Measurements from ENCODE around the gene OR3A3.
"Not testable (repeated sequence)": the region's sequence is repeated elsewhere in the genome, so short reads cannot be mapped to it uniquely, and the experiment has no call there.

OR3A3 gene

DNA sequence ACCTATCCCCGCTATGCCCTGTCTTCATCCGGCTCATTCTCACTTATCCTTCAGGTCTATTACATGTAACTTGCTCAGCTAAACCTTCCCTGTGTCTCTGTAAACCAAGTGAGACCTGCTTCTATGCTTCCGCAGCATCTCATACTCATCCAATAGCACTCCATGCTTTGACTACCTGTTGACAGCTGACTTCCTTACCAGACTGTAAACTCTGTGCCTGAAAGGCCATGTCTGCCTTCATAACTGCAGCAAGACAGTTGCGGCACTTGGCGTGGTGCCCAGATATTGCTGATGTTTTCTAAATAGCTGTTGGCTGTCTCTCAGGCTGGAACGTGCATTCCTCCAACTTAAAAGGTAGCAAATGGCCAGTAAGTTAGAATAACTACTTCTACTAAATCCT, 11.1 kb upstream of the OR3A3 start:
- no peak overlapping the region for H3K27ac ChIP-seq (ENCODE audit: low read length)
- DNase-seq = no peak
- no peak for TF ChIP-seq EZH2 (optimal IDR thresholded peaks at IDR 0.05; ENCODE audit: low read depth, low read length)
- TF ChIP-seq, protein P1, sequence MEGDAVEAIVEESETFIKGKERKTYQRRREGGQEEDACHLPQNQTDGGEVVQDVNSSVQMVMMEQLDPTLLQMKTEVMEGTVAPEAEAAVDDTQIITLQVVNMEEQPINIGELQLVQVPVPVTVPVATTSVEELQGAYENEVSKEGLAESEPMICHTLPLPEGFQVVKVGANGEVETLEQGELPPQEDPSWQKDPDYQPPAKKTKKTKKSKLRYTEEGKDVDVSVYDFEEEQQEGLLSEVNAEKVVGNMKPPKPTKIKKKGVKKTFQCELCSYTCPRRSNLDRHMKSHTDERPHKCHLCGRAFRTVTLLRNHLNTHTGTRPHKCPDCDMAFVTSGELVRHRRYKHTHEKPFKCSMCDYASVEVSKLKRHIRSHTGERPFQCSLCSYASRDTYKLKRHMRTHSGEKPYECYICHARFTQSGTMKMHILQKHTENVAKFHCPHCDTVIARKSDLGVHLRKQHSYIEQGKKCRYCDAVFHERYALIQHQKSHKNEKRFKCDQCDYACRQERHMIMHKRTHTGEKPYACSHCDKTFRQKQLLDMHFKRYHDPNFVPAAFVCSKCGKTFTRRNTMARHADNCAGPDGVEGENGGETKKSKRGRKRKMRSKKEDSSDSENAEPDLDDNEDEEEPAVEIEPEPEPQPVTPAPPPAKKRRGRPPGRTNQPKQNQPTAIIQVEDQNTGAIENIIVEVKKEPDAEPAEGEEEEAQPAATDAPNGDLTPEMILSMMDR (IDR thresholded peaks at IDR 0.05; ENCODE audit: low read length) = no peak
- no peak for TF ChIP-seq EZH2phosphoT487 (IDR thresholded peaks at IDR 0.05; ENCODE audit: low read length)
- no peak overlapping the region for H3K4me2 ChIP-seq (ENCODE audit: low read depth, low read length)
- no peaks in the 10 kb centered on the region for H3K79me2 ChIP-seq (ENCODE audit: low read length)
- H4K20me1 ChIP-seq (ENCODE audit: insufficient read depth, low read length) = no peaks in the 10 kb centered on the region
- H3K9me3 ChIP-seq (replicated peaks; ENCODE audit: insufficient read depth, low read length) = no peaks in the 10 kb centered on the region
- no peak overlapping the region for H2AFZ ChIP-seq (ENCODE audit: low read length)
- no peaks in the 10 kb centered on the region for H3K9me2 ChIP-seq (replicated peaks; ENCODE audit: insufficient read depth, low read length)
- H3K27me3 ChIP-seq (replicated peaks; ENCODE audit: insufficient read depth, low read length) = no peaks in the 10 kb centered on the region
- no peak overlapping the region for H3K9ac ChIP-seq (ENCODE audit: low read length)
- H3K4me1 ChIP-seq (ENCODE audit: low read length) = no peaks in the 10 kb centered on the region
- H3K4me3 ChIP-seq (ENCODE audit: low read length) = no peak overlapping the region
- no peaks in the 10 kb centered on the region for H3K36me3 ChIP-seq (replicated peaks; ENCODE audit: insufficient read depth, low read length)
- H3F3A ChIP-seq (ENCODE audit: insufficient read depth, low read length) = no peaks in the 10 kb centered on the region

DNA sequence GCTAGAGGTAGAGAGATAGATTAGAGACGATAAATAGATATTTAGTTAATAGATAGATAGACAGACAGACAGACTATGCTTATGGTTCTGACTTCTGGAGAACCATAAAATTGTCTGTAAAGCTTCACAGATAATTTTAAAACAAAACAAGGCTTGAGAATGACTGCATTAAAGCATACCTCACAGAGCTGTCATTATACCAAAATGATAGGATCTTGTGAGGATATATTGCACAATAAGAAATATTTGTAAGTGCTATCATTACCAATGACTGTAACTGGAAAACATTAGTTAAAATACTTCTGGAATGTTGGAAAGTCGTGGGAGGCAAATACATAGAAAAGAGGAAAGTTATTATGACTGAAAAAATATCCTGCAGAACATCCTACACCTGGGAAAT, 9.4 kb upstream of the OR3A3 start:
- Histone ChIP-seq H3K27me3 (replicated peaks; ENCODE audit: insufficient read depth, low read length) (no peaks in the 10 kb centered on the region), H3F3A (ENCODE audit: insufficient read depth, low read length) (no peaks in the 10 kb centered on the region)
- no peak for TF ChIP-seq EZH2 (optimal IDR thresholded peaks at IDR 0.05; ENCODE audit: low read depth, low read length)
- TF ChIP-seq EZH2phosphoT487 (IDR thresholded peaks at IDR 0.05; ENCODE audit: low read length) = no peak
- TF ChIP-seq, protein P1 (IDR thresholded peaks at IDR 0.05; ENCODE audit: low read length) = no peak

DNA sequence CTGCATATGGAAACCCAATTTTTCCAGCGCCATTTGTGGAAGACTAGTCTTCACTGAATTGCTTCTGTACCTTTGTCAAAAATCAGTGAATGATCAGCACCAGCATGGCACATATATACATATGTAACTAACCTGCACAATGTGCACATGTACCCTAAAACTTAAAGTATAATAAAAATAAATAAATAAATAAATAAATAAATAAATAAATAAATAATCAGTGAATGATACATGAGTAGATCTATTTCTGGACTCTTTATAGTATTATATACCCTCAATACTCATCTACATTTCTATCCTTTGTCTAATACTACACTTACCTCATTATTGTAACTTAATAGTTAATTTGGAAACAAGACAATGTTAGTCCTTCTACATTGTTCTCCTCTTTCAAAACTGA, 7.3 kb upstream of the OR3A3 start:
- not testable (repeated sequence) for H3K4me2 ChIP-seq (ENCODE audit: low read depth, low read length); H3K27ac ChIP-seq (ENCODE audit: low read length); H3K4me1 ChIP-seq (ENCODE audit: low read length); H2AFZ ChIP-seq (ENCODE audit: low read length); DNase-seq; H3K9me3 ChIP-seq (replicated peaks; ENCODE audit: insufficient read depth, low read length); H3F3A ChIP-seq (ENCODE audit: insufficient read depth, low read length); H3K9ac ChIP-seq (ENCODE audit: low read length); H3K79me2 ChIP-seq (ENCODE audit: low read length); H3K27me3 ChIP-seq (replicated peaks; ENCODE audit: insufficient read depth, low read length); H4K20me1 ChIP-seq (ENCODE audit: insufficient read depth, low read length); H3K36me3 ChIP-seq (replicated peaks; ENCODE audit: insufficient read depth, low read length); H3K9me2 ChIP-seq (replicated peaks; ENCODE audit: insufficient read depth, low read length); H3K4me3 ChIP-seq (ENCODE audit: low read length)

More for the DNA sequence above, 9.4 kb upstream of the OR3A3 start:
- no peak overlapping the region for H3K27ac ChIP-seq (ENCODE audit: low read length)
- H3K9ac ChIP-seq (ENCODE audit: low read length) = no peak overlapping the region
- no peaks in the 10 kb centered on the region for H3K36me3 ChIP-seq (replicated peaks; ENCODE audit: insufficient read depth, low read length)
- no peak for DNase-seq
- H4K20me1 ChIP-seq (ENCODE audit: insufficient read depth, low read length) = no peaks in the 10 kb centered on the region
- H3K9me3 ChIP-seq (replicated peaks; ENCODE audit: insufficient read depth, low read length) = no peaks in the 10 kb centered on the region
- no peak overlapping the region for H2AFZ ChIP-seq (ENCODE audit: low read length)
- no peaks in the 10 kb centered on the region for H3K9me2 ChIP-seq (replicated peaks; ENCODE audit: insufficient read depth, low read length)
- no peaks in the 10 kb centered on the region for H3K79me2 ChIP-seq (ENCODE audit: low read length)
- no peak overlapping the region for H3K4me2 ChIP-seq (ENCODE audit: low read depth, low read length)
- no peaks in the 10 kb centered on the region for H3K4me1 ChIP-seq (ENCODE audit: low read length)
- no peak overlapping the region for H3K4me3 ChIP-seq (ENCODE audit: low read length)

DNA sequence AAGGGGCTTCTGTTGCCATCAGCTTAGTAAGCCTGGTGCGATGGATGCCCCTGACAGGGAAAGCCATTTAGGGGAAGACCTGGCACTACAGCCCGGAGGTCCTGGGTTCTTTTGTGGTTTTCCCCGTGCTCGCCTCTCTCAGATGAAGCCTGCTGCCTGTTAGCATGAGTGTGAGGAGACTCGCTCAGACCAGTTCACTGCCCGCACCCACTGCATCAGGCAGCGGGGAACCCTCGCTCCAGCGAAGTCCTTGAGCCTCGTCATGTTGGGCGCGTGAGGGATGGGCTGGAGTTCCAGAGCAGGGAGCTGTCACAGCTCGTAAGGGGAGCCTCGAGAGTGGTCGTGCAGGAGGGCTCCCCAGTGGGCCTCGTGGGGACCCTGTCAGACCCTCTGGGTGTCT, 1.0 kb downstream of the OR3A3 start:
- not testable (repeated sequence) for H3K79me2 ChIP-seq (ENCODE audit: low read length); H3K9me2 ChIP-seq (replicated peaks; ENCODE audit: insufficient read depth, low read length); H3F3A ChIP-seq (ENCODE audit: insufficient read depth, low read length); H3K4me2 ChIP-seq (ENCODE audit: low read depth, low read length); H4K20me1 ChIP-seq (ENCODE audit: insufficient read depth, low read length); H3K9me3 ChIP-seq (replicated peaks; ENCODE audit: insufficient read depth, low read length); H2AFZ ChIP-seq (ENCODE audit: low read length); H3K4me1 ChIP-seq (ENCODE audit: low read length); DNase-seq; H3K27me3 ChIP-seq (replicated peaks; ENCODE audit: insufficient read depth, low read length); H3K27ac ChIP-seq (ENCODE audit: low read length); H3K36me3 ChIP-seq (replicated peaks; ENCODE audit: insufficient read depth, low read length); H3K4me3 ChIP-seq (ENCODE audit: low read length); H3K9ac ChIP-seq (ENCODE audit: low read length)

Data from MM.1S (cell line).